IMR-90 (cell line): ENCODE results near the gene TOGARAM1. TPM values are rescaled to one million over a fixed set of nuclear protein-coding genes. Genes with fewer than 3 reads are reported as not detected.

Experiments used
- ATAC-seq: fragments of 200-7000 bp; cut with Tn5 transposase; 2 replicates; pipeline ENCODE4 v1.9.1; 2020; ENCODE audit warnings: low read depth, mild to moderate bottlenecking, moderate library complexity
- BruUV-seq: library from RNA; stranded (reverse); fragments of 400-500 nt; replicated peaks from 2 replicates; lab custom pipeline; 2021; lab: Mats Ljungman, UMichigan
- CTCF ChIA-PET: fragments of 300-600 bp; formaldehyde crosslinking; extraction: SDS; loops from one replicate; lab custom pipeline; 2021; ENCODE audit warnings: antibody characterized with exemption; lab: Yijun Ruan, JAX
- POLR2A ChIA-PET: fragments of 300-600 bp; sonication (Branson Sonifier 250); formaldehyde crosslinking; loops from one replicate; lab custom pipeline; 2022; ENCODE audit warnings: antibody characterized with exemption; ENCODE audit not compliant: unreplicated experiment; lab: Charles Lee
- DNase-seq: peaks from one replicate; pipeline ENCODE4 v3.0.0; 2013
- H2AFZ ChIP-seq: replicated peaks from 2 replicates; pipeline ENCODE3; 2013; ENCODE audit warnings: low read length, mild to moderate bottlenecking; ENCODE audit not compliant: poor library complexity
- H2AK5ac ChIP-seq: 2 replicates; pipeline ENCODE4 v1.6.1; 2013; ENCODE audit warnings: low read depth, low read length, inconsistent platforms
- H2AK9ac ChIP-seq: replicated peaks from 2 replicates; pipeline ENCODE3; 2013; ENCODE audit warnings: mild to moderate bottlenecking, low read depth, low read length, moderate library complexity; ENCODE audit not compliant: poor library complexity
- H2BK120ac ChIP-seq: 2 replicates; pipeline ENCODE4 v1.6.1; 2013; ENCODE audit warnings: low read depth, low read length, inconsistent platforms
- H2BK15ac ChIP-seq: 3 replicates; pipeline ENCODE4 v1.6.1; 2013; ENCODE audit warnings: low read depth, low read length, inconsistent platforms
- H2BK20ac ChIP-seq: 2 replicates; pipeline ENCODE4 v1.6.1; 2013; ENCODE audit warnings: low read depth, mild to moderate bottlenecking, inconsistent platforms, low read length, moderate library complexity
- H2BK5ac ChIP-seq: 2 replicates; pipeline ENCODE4 v1.6.1; 2013; ENCODE audit warnings: mild to moderate bottlenecking, low read depth, low read length, inconsistent platforms; ENCODE audit not compliant: poor library complexity, severe bottlenecking
- H3K14ac ChIP-seq: replicated peaks from 2 replicates; pipeline ENCODE4 v1.6.1; 2013; ENCODE audit warnings: low read depth, low read length, inconsistent platforms
- H3K18ac ChIP-seq: 2 replicates; pipeline ENCODE4 v1.6.1; 2013; ENCODE audit warnings: low read depth, low read length, control low read depth
- H3K23ac ChIP-seq: 2 replicates; pipeline ENCODE4 v1.6.1; 2013; ENCODE audit warnings: low read depth, low read length, inconsistent platforms
- H3K27ac ChIP-seq: 2 replicates; pipeline ENCODE4 v1.5.1; 2013; ENCODE audit warnings: mild to moderate bottlenecking, control low read depth, low read length; ENCODE audit not compliant: insufficient read depth
- H3K27me3 ChIP-seq: 2 replicates; pipeline ENCODE4 v1.6.1; 2013; ENCODE audit warnings: low read length; ENCODE audit not compliant: control insufficient read depth, insufficient read depth
- H3K36me3 ChIP-seq: 2 replicates; pipeline ENCODE4 v1.6.1; 2013; ENCODE audit warnings: low read length, mixed read lengths; ENCODE audit not compliant: control insufficient read depth, insufficient read depth
- H3K4ac ChIP-seq: 2 replicates; pipeline ENCODE4 v1.6.1; 2013; ENCODE audit warnings: low read depth, low read length, inconsistent platforms
- H3K4me1 ChIP-seq: 2 replicates; pipeline ENCODE4 v1.6.1; 2013; ENCODE audit warnings: low read length, mixed read lengths; ENCODE audit not compliant: control insufficient read depth, insufficient read depth
- H3K4me2 ChIP-seq: 2 replicates; pipeline ENCODE4 v1.6.1; 2013; ENCODE audit warnings: low read depth, mild to moderate bottlenecking, control low read depth, low read length, moderate library complexity
- H3K4me3 ChIP-seq: 2 replicates; pipeline ENCODE4 v1.5.1; 2013; ENCODE audit warnings: low read depth, mild to moderate bottlenecking, control low read depth, low read length, moderate library complexity; ENCODE audit not compliant: insufficient read depth
- H3K56ac ChIP-seq: 2 replicates; pipeline ENCODE4 v1.6.1; 2013; ENCODE audit warnings: low read length, inconsistent platforms; ENCODE audit not compliant: insufficient read depth; ENCODE audit errors: extremely low read depth
- H3K79me1 ChIP-seq, 2 experiments: 2 replicates each; pipeline ENCODE4 v1.6.1; 2013; ENCODE audit warnings: low read length in 2 of 2, inconsistent platforms in 1 of 2, low read depth in 1 of 2
- H3K9ac ChIP-seq: 2 replicates; pipeline ENCODE4 v1.6.1; 2013; ENCODE audit warnings: low read depth, low read length, control low read depth
- H3K9me1 ChIP-seq: 2 replicates; pipeline ENCODE4 v1.6.1; 2013; ENCODE audit warnings: low read length, inconsistent platforms; ENCODE audit not compliant: insufficient read depth
- H3K9me3 ChIP-seq: 2 replicates; pipeline ENCODE4 v1.6.1; 2013; ENCODE audit warnings: low read length; ENCODE audit not compliant: control insufficient read depth, insufficient read depth
- H4K20me1 ChIP-seq: 2 replicates; pipeline ENCODE4 v1.6.1; 2013; ENCODE audit warnings: low read length, inconsistent platforms; ENCODE audit not compliant: insufficient read depth
- H4K5ac ChIP-seq: 2 replicates; pipeline ENCODE4 v1.6.1; 2013; ENCODE audit warnings: mild to moderate bottlenecking, low read depth, low read length, control low read depth
- H4K8ac ChIP-seq, 2 experiments: 2 replicates each; pipeline ENCODE4 v1.6.1; 2013; ENCODE audit warnings: low read depth in 2 of 2, low read length in 2 of 2, control low read depth in 1 of 2, inconsistent platforms in 1 of 2
- H4K91ac ChIP-seq: 2 replicates; pipeline ENCODE4 v1.6.1; 2013; ENCODE audit warnings: low read depth, low read length, inconsistent platforms; ENCODE audit not compliant: insufficient read depth
- BHLHE40 ChIP-seq: fragments of 150-350 bp; IDR thresholded peaks from 2 replicates; pipeline ENCODE4 v1.6.1; 2016; ENCODE audit warnings: mild to moderate bottlenecking, low read depth, low read length
- CEBPB ChIP-seq: IDR thresholded peaks from 2 replicates; pipeline ENCODE4 v1.6.1; 2012; ENCODE audit warnings: low read depth, low read length, improper control_type of control experiment
- CTCF ChIP-seq: conservative IDR thresholded peaks from 2 replicates; pipeline ENCODE4 v1.5.1; 2012; ENCODE audit warnings: mild to moderate bottlenecking, low read depth, low read length, improper control_type of control experiment
- ELK1 ChIP-seq: fragments of 150-350 bp; IDR thresholded peaks from 2 replicates; pipeline ENCODE4 v1.6.1; 2016; ENCODE audit warnings: low read depth, mild to moderate bottlenecking, low read length, moderate library complexity, borderline replicate concordance
- FOS ChIP-seq: fragments of 150-350 bp; IDR thresholded peaks from 2 replicates; pipeline ENCODE4 v1.6.1; 2016; ENCODE audit warnings: low read depth, low read length
- MAFK ChIP-seq: IDR thresholded peaks from 2 replicates; pipeline ENCODE4 v1.6.1; 2012; ENCODE audit warnings: low read depth, low read length, improper control_type of control experiment
- MXI1 ChIP-seq: IDR thresholded peaks from 2 replicates; pipeline ENCODE4 v1.6.1; 2012; ENCODE audit warnings: low read depth, mild to moderate bottlenecking, low read length, moderate library complexity, borderline replicate concordance
- NFE2L2 ChIP-seq: fragments of 150-350 bp; IDR thresholded peaks from 2 replicates; pipeline ENCODE4 v1.6.1; 2016; ENCODE audit warnings: low read depth, mild to moderate bottlenecking, low read length
- POLR2A ChIP-seq: IDR thresholded peaks from 2 replicates; pipeline ENCODE4 v1.6.1; 2012; ENCODE audit warnings: mild to moderate bottlenecking, low read depth, low read length
- RAD21 ChIP-seq: IDR thresholded peaks from 2 replicates; pipeline ENCODE4 v1.6.1; 2012; ENCODE audit warnings: low read length, improper control_type of control experiment
- RCOR1 ChIP-seq: IDR thresholded peaks from 2 replicates; pipeline ENCODE4 v1.6.1; 2012; ENCODE audit warnings: mild to moderate bottlenecking, low read length, improper control_type of control experiment; ENCODE audit not compliant: insufficient replicate concordance
- RFX5 ChIP-seq: IDR thresholded peaks from 2 replicates; pipeline ENCODE4 v1.8.0; 2012; ENCODE audit warnings: low read depth, mild to moderate bottlenecking, low read length, moderate library complexity
- SMC3 ChIP-seq: fragments of 150-350 bp; IDR thresholded peaks from 2 replicates; pipeline ENCODE4 v1.6.1; 2016; ENCODE audit warnings: low read depth, mild to moderate bottlenecking, antibody characterized with exemption, low read length, moderate library complexity
- USF2 ChIP-seq: fragments of 150-350 bp; IDR thresholded peaks from 2 replicates; pipeline ENCODE4 v1.6.1; 2017; ENCODE audit warnings: mild to moderate bottlenecking, antibody characterized with exemption, low read length, low read depth
- dilution Hi-C: fragments of 300-500 bp; cut with HindIII; formaldehyde crosslinking; loops from one replicate; pipeline ENCODE4 v1.14.3; 2018; ENCODE audit warnings: low sequenced_read_pairs; ENCODE audit not compliant: unreplicated experiment
- in situ Hi-C: fragments of 300-500 bp; cut with MboI; formaldehyde crosslinking; loops from 3 replicates; pipeline ENCODE4 v1.14.3; 2019; ENCODE audit warnings: low sequenced_read_pairs, inconsistent platforms, mixed read lengths
- intact Hi-C: fragments of 100-400 bp; cut with micrococcal nuclease; formaldehyde crosslinking; loops from 2 replicates; pipeline ENCODE4 v1.10.0; 2022
- polyA plus RNA-seq, 3 experiments: library from polyadenylated mRNA; depleted of rRNA; stranded (reverse); fragments of >200 nt; gene quantifications; 2 replicates each; pipeline ENCODE4 v1.2.3, GENCODE V29; 2012; ENCODE audit warnings: low replicate concordance in 1 of 3
- total RNA-seq: library from RNA; depleted of rRNA; stranded (reverse); fragments of >200 nt; gene quantifications from 2 replicates; pipeline ENCODE4 v1.2.3, GENCODE V29; 2012

The TOGARAM1 gene
- total and polyA plus RNA-seq, 2 of the 4 experiments (the other 2 are of a cell fraction) = 3.1 to 13.4 TPM

DNA sequence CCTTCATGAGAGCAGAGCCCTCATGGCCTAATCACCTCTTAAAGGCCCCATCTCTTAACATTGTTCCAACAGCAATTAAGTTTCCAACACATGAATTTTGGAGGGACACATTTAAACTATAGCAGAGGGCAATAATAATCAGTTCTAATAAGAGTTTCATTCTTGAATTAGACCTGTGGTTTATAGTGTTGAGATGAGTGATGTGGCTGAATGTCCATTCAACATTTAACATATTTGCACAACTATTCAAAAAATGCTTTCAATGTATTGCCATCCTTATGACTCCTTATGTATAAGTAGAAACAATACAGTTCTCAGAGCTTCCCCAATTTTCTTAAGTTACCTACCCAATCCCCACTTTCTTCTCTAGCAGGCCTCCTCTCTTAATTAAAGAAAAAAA, 21.8 kb upstream of the TOGARAM1 start:
- CTCF ChIA-PET = no interaction called here
- POLR2A ChIA-PET = no interaction called here
- intact Hi-C loops = no loop called here

More for the DNA sequence above, 21.8 kb upstream of the TOGARAM1 start:
- no peak overlapping the region for H2AK5ac ChIP-seq
- no peak overlapping the region for H3K23ac ChIP-seq
- no peak overlapping the region for H3K56ac ChIP-seq
- no peak overlapping the region for H3K4me3 ChIP-seq
- dilution Hi-C loops = no loop called here
- BruUV-seq = no TSS peak
- H2BK5ac ChIP-seq = no peak overlapping the region
- no peak overlapping the region for H2BK120ac ChIP-seq
- H3K9me3 ChIP-seq = no peaks in the 10 kb centered on the region; the same call in 1 of the 2 replicates
- H3K79me1 ChIP-seq = peaks cover 14 to 16% of the 10 kb centered on the region in 2 experiments; a peak in 3 of 4 replicates
- in situ Hi-C loops = no loop called here
- no peak overlapping the region for H2AK9ac ChIP-seq
- H4K8ac ChIP-seq = no peak overlapping the region
- no peak overlapping the region for H2AFZ ChIP-seq
- no peak overlapping the region for H3K4me2 ChIP-seq
- H3K9me1 ChIP-seq = no peaks in the 10 kb centered on the region
- H3K4ac ChIP-seq = no peak overlapping the region
- TF ChIP-seq NFE2L2 (no peak), RFX5 (no peak), POLR2A (no peak), BHLHE40 (no peak), USF2 (no peak), CEBPB (no peak), MXI1 (no peak), SMC3 (no peak), ELK1 (no peak), RAD21 (no peak), CTCF (no peak), RCOR1 (no peak), FOS (no peak), MAFK (no peak)
- H3K18ac ChIP-seq = no peak overlapping the region
- H3K27me3 ChIP-seq = no peaks in the 10 kb centered on the region
- no peak overlapping the region for H3K9ac ChIP-seq
- peaks cover 16% of the 10 kb centered on the region for H3K36me3 ChIP-seq
- ATAC-seq (no peak), DNase-seq (no peak)
- H4K20me1 ChIP-seq = no peaks in the 10 kb centered on the region
- H2BK15ac ChIP-seq = no peak overlapping the region
- H3K14ac ChIP-seq = no peak overlapping the region
- no peak overlapping the region for H4K5ac ChIP-seq
- H2BK20ac ChIP-seq = no peak overlapping the region
- no peak overlapping the region for H4K91ac ChIP-seq
- H3K4me1 ChIP-seq = no peaks in the 10 kb centered on the region
- no peak overlapping the region for H3K27ac ChIP-seq
